Measurements from ENCODE around the gene PALD1. TPM values are rescaled to one million over a fixed set of nuclear protein-coding genes. Genes with fewer than 3 reads are reported as not detected.
A peak's percentile ranks its signal among the peaks of the same experiment; 100 is the strongest.

PALD1 gene
- total RNA-seq, 2 experiments from 2014 or later: 0.41 to 0.48 TPM

DNA sequence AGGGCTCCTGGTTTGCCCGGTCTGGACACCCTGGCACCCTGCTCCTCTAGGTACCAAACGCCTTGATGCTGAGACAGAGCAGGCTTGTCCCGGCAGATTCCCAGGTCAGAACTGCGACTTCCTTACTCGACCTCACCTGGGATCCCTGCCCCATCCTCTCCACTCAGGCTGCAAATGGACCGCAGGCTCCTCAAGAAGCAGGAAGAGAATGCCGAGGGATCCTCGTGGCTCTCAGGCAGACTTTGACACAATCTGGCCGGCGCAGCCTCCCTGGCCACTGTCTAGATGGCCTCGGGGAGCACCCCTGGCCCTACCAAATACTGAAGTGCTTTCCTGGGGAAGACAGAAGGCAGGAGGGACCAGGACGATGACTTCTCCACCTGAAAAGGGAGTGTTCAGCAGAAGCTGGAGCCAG, 36.7 kb upstream of the PALD1 start:
- Mint-ChIP-seq H3K9me3 (no peaks in the 10 kb centered on the region), H3K27ac (no peak overlapping the region), H3K4me3 (no peak overlapping the region), H3K4me1 (ENCODE audit: low read depth) (peaks cover 13% of the 10 kb centered on the region), H3K36me3 (no peaks in the 10 kb centered on the region), H3K27me3 (peaks cover 35% of the 10 kb centered on the region)
- ChIA-PET POLR2A (no interaction called here), CTCF (interaction anchor here (1.0 to 1.4 kb wide), 2 partner anchors 19 to 40 kb away, joined by 3 to 5 read pairs; no protein-coding TSS in a partner anchor)
- no peak for DNase-seq
- intact Hi-C loops (cut with micrococcal nuclease): no loop called here

DNA sequence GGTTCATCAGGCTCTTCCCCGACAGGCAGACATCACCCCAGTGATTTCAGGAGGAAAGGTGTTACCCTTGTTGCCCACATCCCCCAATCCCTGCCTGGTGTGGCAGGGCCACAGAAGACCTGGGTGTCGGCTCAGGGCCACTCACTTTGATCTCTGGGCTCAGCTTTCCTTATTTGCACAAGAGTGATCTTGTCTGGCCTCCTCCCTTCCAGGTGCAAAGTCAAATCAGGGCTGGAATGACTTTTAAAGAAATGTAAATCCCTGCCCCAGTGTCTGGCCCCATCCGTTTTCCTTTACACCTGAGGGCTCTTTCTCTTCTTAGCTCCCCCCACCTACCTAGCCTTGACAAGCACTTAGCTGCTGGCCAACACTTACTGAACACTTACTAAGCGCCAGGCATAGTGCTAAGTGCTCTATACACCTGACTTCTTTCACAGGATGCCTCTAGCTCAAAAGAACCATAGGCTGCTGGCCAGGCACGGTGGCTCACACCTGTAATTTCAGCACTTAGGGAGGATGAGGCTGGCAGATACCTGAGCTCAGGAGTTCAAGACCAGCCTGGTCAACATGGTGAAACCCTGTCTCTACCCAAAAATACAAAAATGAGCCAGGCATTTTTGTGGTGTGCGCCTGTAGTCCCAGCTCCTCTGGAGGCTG, 36.1 kb upstream of the PALD1 start:
- Mint-ChIP-seq H3K9me3 (no peaks in the 10 kb centered on the region), H3K36me3 (no peaks in the 10 kb centered on the region), H3K27ac (no peak overlapping the region), H3K4me3 (no peak overlapping the region), H3K27me3 (peaks cover 35% of the 10 kb centered on the region), H3K4me1 (ENCODE audit: low read depth) (peaks cover 13% of the 10 kb centered on the region)
- DNase-seq: no peak
- intact Hi-C loops (cut with micrococcal nuclease): no loop called here
- POLR2A ChIA-PET: no interaction called here
- CTCF ChIA-PET: no interaction called here

DNA sequence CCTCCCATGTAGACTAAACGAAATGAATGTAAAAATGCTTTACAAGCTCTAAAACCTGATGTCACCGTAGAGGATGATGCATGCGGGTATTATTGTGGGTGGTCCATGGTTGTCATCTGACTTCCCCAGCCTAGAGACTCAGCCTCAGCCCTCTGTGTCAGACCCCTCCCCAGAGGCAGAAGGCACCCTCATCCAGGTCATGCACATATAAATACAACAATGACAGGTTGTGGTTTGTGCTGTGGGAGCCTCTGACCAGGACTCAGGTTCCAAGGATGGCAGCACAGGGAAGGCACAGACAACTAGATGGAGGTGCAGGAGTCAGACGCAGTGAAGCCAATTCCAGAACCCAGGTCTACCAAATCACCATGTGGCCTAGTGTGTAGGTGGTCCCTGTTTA, 33.8 kb upstream of the PALD1 start:
- no peaks in the 10 kb centered on the region for H3K36me3 Mint-ChIP-seq
- H3K4me3 Mint-ChIP-seq: no peak overlapping the region
- peaks cover 13% of the 10 kb centered on the region for H3K4me1 Mint-ChIP-seq (ENCODE audit: low read depth)
- H3K27me3 Mint-ChIP-seq: peaks cover 29% of the 10 kb centered on the region
- POLR2A ChIA-PET: no interaction called here
- CTCF ChIA-PET: interaction anchor here (1.3 kb wide), 1 partner anchor 18 kb away, joined by 3 read pairs; no protein-coding TSS in a partner anchor
- H3K9me3 Mint-ChIP-seq: no peaks in the 10 kb centered on the region
- DNase-seq: no peak
- no peak overlapping the region for H3K27ac Mint-ChIP-seq
- intact Hi-C loops (cut with micrococcal nuclease): no loop called here

DNA sequence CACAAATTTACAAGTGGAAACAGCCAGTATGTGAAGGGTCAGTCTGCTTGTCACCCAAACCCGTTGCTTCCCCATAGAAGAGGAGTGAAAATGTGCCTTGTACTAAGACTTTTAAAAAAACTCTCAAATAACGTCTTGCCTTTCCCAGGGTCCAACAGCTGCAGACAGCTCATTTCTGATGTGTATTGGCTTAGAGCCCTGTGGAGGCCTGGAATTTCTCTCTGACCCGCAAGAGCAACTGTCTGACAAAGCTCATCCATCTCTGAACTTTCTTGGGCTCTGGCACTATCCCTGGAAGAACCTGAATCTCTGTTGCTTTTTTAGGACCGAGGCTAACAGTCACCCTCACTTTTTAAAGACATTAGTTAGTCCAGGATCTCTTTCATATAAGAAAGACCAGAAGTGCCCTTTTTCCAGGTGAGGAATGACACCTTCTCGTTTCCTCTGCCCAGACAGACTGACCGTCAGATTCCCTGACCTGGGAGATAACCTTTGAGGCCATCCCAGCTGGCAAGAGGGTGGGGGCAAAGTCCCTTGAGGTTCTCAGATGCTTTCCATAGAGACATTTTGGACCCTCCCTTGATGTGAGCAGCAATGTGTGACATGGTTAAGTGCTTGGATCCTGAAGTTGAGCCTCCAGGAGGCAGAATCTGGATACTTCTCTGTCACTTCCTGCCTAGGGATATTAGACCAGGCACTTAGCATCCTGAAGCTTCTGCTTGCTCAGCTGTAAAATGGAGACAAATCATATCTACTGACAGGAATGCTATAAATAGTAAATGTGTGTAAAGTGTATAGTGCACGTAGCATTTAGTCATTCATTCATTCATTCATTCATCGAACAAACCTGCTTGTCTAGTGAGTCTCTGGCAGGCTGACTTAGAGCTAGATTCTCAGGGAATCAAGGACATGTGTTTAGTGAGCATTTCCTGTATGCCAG, 32.6 kb upstream of the PALD1 start:
- Mint-ChIP-seq H3K36me3 (no peaks in the 10 kb centered on the region), H3K27ac (no peak overlapping the region), H3K4me3 (no peak overlapping the region), H3K27me3 (peaks cover 25% of the 10 kb centered on the region), H3K9me3 (no peaks in the 10 kb centered on the region), H3K4me1 (ENCODE audit: low read depth) (peaks cover 7% of the 10 kb centered on the region)
- intact Hi-C loops (cut with micrococcal nuclease): no loop called here
- DNase-seq: no peak
- ChIA-PET POLR2A (no interaction called here), CTCF (interaction anchor here (0.9 to 3.3 kb wide), 4 partner anchors 13 to 95 kb away, joined by 3 to 10 read pairs (median 3); no protein-coding TSS in a partner anchor)

DNA sequence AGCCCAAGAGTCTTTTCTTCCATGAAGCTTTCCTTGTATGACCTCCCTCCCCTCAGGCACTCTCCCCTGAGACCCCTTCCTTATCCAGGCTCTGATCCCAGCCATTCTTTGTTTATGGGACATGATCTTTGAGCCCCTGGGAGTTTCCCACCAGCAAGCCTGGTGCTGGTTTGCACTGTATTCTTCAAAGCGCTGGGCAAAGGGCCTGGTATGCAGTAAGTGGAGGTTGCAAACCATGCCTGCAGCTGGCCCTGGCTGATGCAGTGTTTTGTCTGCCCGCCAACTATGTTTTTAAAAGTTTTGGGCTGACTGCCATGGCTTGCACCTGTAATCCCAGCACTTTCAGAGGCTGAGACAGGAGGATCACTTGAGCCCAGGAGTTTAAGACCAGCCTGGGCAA, 30.3 kb upstream of the PALD1 start:
- CTCF ChIA-PET: interaction anchor here (0.6 to 3.3 kb wide), 2 partner anchors 13 to 39 kb away, joined by 3 to 10 read pairs; no protein-coding TSS in a partner anchor
- Mint-ChIP-seq H3K27ac (no peak overlapping the region), H3K9me3 (no peaks in the 10 kb centered on the region), H3K27me3 (peaks cover 8% of the 10 kb centered on the region), H3K4me3 (no peak overlapping the region), H3K4me1 (ENCODE audit: low read depth) (no peaks in the 10 kb centered on the region), H3K36me3 (no peaks in the 10 kb centered on the region)
- POLR2A ChIA-PET: no interaction called here
- DNase-seq: no peak
- intact Hi-C loops (cut with micrococcal nuclease): no loop called here

DNA sequence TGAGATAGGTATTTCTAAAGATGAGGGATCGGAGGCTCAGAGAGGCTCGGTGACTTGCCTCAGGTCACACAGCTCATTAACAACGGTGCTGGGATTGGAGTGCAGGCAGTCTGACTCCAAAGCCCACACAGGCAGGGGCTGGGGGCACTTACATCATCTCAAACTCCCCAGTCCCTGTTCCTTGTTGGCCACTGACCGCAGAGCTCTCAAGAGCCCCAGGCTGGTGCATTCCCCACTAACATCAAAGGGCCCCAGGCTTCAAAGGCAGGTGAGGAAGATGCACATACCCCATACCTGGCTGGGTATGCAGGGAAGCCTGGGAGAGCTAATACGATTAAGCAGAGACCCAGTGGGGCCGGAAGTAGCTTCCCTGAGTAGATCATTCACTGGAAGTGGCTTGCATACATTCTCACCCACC, 23.3 kb upstream of the PALD1 start:
- intact Hi-C loops (cut with micrococcal nuclease): no loop called here
- POLR2A ChIA-PET: no interaction called here
- H3K4me3 Mint-ChIP-seq: no peak overlapping the region
- peaks cover 2% of the 10 kb centered on the region for H3K4me1 Mint-ChIP-seq (ENCODE audit: low read depth)
- CTCF ChIA-PET: no interaction called here
- peaks cover 32% of the 10 kb centered on the region for H3K27me3 Mint-ChIP-seq
- H3K27ac Mint-ChIP-seq: no peak overlapping the region
- H3K9me3 Mint-ChIP-seq: no peaks in the 10 kb centered on the region
- H3K36me3 Mint-ChIP-seq: no peaks in the 10 kb centered on the region
- DNase-seq: no peak

DNA sequence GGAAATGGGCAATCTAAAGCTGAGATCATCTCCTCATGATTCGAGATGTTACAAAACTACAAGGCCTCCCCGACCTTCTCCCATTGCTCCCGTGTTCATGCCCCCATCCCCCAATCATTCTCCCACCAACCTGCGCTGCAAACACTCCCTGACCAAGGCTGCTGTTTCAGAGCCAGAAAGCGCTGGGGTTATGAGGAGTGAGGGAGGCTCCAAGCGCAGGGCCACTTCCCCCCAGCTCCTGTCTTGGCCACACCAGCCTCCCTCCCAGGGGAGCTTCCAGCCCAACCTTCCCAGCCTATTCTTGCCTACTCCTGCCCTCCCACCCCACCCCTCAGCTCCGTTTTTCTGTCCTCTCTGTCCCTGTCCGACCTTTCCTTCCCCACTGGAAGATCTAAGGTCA, 22.4 kb upstream of the PALD1 start:
- no peaks in the 10 kb centered on the region for H3K9me3 Mint-ChIP-seq
- intact Hi-C loops (cut with micrococcal nuclease): no loop called here
- H3K36me3 Mint-ChIP-seq: no peaks in the 10 kb centered on the region
- DNase-seq: no peak
- H3K27me3 Mint-ChIP-seq: peaks cover 32% of the 10 kb centered on the region
- ChIA-PET POLR2A (no interaction called here), CTCF (interaction anchor here (1.3 kb wide), 1 partner anchor 303 kb away, joined by 4 read pairs; no protein-coding TSS in a partner anchor)
- peaks cover 2% of the 10 kb centered on the region for H3K4me1 Mint-ChIP-seq (ENCODE audit: low read depth)
- no peak overlapping the region for H3K4me3 Mint-ChIP-seq
- no peak overlapping the region for H3K27ac Mint-ChIP-seq

DNA sequence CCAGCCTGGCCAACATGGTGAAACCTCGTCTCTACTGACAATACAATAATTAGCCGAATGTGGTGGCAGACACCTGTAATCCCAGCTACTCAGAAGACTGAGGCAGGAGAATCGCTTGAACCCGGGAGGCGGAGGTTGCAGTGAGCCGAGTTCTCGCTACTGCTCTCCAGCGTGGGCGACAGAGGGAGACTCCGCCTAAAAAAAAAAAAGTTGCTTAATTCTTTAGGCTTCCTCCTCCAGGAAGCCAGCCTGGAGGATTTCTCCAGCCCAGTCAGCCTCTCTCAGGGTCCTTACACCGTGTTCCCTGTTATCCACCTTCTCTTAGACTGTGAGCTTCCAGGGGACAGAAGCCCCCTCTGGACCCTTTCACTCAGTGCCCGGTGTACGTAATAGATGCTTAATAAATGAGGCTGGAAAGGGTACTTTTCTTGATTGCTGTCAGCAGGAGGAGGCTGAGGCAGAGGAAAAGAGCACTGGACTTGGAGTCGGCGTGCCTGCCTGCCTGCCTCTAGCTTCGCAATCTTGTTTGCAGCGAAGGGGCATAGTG, 20.7 kb upstream of the PALD1 start:
- Mint-ChIP-seq H3K4me3 (no peak overlapping the region), H3K27me3 (peaks cover 34% of the 10 kb centered on the region), H3K4me1 (ENCODE audit: low read depth) (peaks cover 2% of the 10 kb centered on the region), H3K9me3 (no peaks in the 10 kb centered on the region), H3K36me3 (no peaks in the 10 kb centered on the region), H3K27ac (no peak overlapping the region)
- intact Hi-C loops (cut with micrococcal nuclease): no loop called here
- ChIA-PET CTCF (interaction anchor here (1.1 kb wide), 1 partner anchor 52 kb away, joined by 3 read pairs; no protein-coding TSS in a partner anchor), POLR2A (no interaction called here)
- DNase-seq: no peak

DNA sequence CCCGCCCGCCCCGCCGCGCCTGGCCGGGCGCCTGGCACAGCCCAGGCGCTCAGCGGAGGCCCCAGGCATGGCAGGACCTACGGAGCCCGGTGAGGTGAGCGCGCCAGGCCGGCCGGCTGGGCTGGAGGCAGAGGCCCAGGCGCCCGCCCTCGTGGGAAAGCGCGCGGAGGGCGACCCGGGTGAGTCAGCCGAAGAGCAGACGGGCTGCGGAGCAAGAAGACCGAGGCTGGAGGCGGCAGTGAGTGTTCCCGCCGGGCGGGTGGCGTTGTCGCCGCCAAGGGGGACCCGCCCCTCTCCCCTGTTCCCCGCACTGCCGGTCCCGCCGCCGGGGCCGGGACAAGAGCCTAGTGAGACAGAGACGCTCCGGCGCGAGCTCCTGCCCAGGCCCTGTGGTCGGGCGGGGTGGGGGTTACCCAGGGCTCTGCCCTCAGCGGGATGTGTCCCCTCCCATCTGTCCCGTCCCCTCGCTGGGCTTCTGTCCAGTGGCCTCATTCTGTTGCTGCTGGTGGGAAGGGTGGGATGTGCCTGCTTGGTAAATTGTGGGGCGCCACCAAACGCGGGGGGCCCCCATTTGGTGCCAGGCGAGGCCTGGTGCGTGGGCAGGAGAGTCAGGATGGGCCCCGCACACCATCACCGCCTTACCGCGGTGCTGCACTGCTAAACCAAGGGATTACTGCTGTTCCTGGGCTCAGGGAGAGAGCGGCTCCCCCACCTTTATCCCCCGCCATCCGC, 20.1 kb upstream of the PALD1 start:
- no peak overlapping the region for H3K4me3 Mint-ChIP-seq
- H3K27ac Mint-ChIP-seq: no peak overlapping the region
- H3K9me3 Mint-ChIP-seq: no peaks in the 10 kb centered on the region
- ChIA-PET POLR2A (no interaction called here), CTCF (interaction anchor here (1.1 kb wide), 1 partner anchor 53 kb away, joined by 3 read pairs; no protein-coding TSS in a partner anchor)
- H3K36me3 Mint-ChIP-seq: no peaks in the 10 kb centered on the region
- intact Hi-C loops (cut with micrococcal nuclease): no loop called here
- peak; percentile 66 for DNase-seq
- peaks cover 2% of the 10 kb centered on the region for H3K4me1 Mint-ChIP-seq (ENCODE audit: low read depth)
- H3K27me3 Mint-ChIP-seq: peaks cover 34% of the 10 kb centered on the region

DNA sequence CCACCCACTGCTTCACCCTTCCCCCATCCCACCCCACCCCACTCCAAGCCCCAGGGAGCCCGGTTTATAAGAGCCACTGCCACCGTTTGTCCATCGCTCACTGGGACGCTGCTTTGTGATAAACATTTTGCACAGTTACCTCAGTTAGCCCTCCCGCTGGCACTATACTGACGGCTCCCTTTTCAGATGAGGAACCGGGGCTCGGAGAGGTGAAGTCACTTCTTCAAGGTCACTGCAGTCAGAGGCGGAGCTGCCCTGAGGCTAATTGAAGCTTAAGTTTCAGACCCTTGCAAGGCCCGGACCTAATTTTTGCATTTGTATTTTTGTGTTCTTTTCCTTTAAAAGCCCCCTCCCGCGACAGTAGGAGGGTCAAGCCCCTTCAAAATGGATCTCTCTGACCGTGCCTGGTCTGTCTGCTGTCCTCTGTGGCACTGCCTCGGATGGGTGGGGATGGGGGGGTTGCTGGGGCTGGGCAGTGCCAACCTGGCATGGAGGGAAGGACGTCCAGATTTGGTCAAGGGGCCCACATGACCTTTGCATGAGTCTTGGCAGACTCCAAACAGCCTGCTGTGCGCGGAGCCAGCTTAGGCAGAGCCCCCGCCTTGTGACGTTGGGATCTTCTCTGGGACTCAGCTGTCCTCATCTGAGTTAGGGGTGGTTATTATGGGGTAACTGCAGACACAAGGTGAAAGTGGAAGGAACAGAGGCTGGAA, 19.4 kb upstream of the PALD1 start:
- no peaks in the 10 kb centered on the region for H3K9me3 Mint-ChIP-seq
- no peaks in the 10 kb centered on the region for H3K36me3 Mint-ChIP-seq
- H3K4me1 Mint-ChIP-seq (ENCODE audit: low read depth): peaks cover 2% of the 10 kb centered on the region
- H3K27ac Mint-ChIP-seq: no peak overlapping the region
- CTCF ChIA-PET: interaction anchor here (0.8 kb wide), 1 partner anchor 79 kb away, joined by 3 read pairs; no protein-coding TSS in a partner anchor
- POLR2A ChIA-PET: no interaction called here
- intact Hi-C loops (cut with micrococcal nuclease): no loop called here
- peaks cover 34% of the 10 kb centered on the region for H3K27me3 Mint-ChIP-seq
- no peak overlapping the region for H3K4me3 Mint-ChIP-seq
- DNase-seq: no peak

DNA sequence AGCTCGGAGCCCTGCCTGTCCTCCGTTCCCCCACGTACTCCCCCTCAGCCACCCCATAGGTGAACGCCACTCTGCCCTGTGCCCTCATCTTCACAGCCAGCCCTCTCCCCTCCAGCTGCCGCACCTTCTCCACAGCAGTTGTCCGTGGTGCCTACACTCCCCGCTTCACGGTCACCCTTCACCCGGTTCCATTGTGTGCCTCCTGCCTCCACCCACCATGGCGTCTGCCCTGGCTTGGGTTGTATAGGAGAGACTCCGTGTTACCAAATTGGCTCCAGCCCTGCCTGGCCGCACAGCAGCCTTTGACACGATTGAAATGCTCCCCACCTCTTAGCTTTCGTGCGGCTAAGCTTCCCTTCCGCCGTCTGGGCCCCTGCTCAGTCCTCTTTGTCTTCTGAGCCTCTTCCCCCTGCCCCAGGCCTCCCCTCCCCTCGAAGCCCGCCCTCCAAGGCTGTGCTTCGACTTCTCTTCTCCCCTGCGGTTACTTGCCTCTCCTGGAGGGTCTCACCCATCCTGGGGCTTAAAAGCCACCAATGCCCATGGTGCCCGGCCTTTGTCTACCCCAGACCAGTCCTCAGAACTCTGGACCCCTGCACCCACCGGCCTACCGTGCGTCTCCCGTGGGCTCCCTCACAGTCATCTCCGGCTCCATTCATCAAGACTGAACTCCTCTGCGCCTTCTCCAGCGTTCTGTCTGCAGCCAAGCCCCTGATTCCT, 18.6 kb upstream of the PALD1 start:
- Mint-ChIP-seq H3K4me1 (ENCODE audit: low read depth) (peaks cover 2% of the 10 kb centered on the region), H3K9me3 (no peaks in the 10 kb centered on the region), H3K4me3 (no peak overlapping the region), H3K27me3 (peaks cover 34% of the 10 kb centered on the region), H3K36me3 (no peaks in the 10 kb centered on the region), H3K27ac (no peak overlapping the region)
- intact Hi-C loops (cut with micrococcal nuclease): loop anchor here (2.0 to 5.0 kb wide), 2 partner anchors 299 to 422 kb away; no protein-coding TSS in a partner anchor
- ChIA-PET POLR2A (no interaction called here), CTCF (interaction anchor here (0.8 to 3.1 kb wide), 4 partner anchors 16 to 81 kb away, joined by 3 to 28 read pairs (median 20); no protein-coding TSS in a partner anchor)
- DNase-seq: no peak
